Testis (tissue), 2 donors: ENCODE data around the gene ADAM12.

ENCODE experiments used
- CTCF ChIP-seq, 3 experiments: fragments of 450-650 bp in 2 of 3; fragments of 200-600 bp in 1 of 3; sonication (generic) in 1 of 3; IDR thresholded peaks; one replicate each; pipeline ENCODE4 v1.5.1; 2016 to 2019; ENCODE audit warnings: antibody characterized with exemption in 3 of 3, mild to moderate bottlenecking in 2 of 3, moderate library complexity in 1 of 3
- POLR2A ChIP-seq: fragments of 450-650 bp; IDR thresholded peaks from one replicate; pipeline ENCODE4 v1.6.1; 2017; ENCODE audit warnings: antibody characterized with exemption, mild to moderate bottlenecking, moderate library complexity

GRCh38 chr10:126324826-126325225 lies 63.5 kb downstream of the ADAM12 start:
- TF ChIP-seq CTCF (IDR thresholded peaks at IDR 0.05) (no peak), POLR2A (no peak)
